Endothelial cell of umbilical vein (primary cell): ENCODE data around the gene CCDC12. TPM values are rescaled to one million over a fixed set of nuclear protein-coding genes. Genes with fewer than 3 reads are reported as not detected.

Experiments used
- BruUV-seq: library from RNA; stranded (reverse); fragments of 400-500 nt; replicated peaks from 2 replicates; lab custom pipeline; 2021; lab: Mats Ljungman, UMichigan
- CTCF ChIA-PET: fragments of 300-600, 350-600 bp; sonication (Branson Sonifier 250); formaldehyde crosslinking; loops from one replicate; lab custom pipeline; 2021; ENCODE audit warnings: antibody characterized with exemption, inconsistent platforms; lab: Charles Lee
- POLR2A ChIA-PET: fragments of 300-600, 350-600 bp; sonication (Branson Sonifier 250); formaldehyde crosslinking; loops from one replicate; lab custom pipeline; 2021; ENCODE audit warnings: antibody characterized with exemption, inconsistent platforms; lab: Charles Lee
- DNase-seq: peaks from one replicate; pipeline ENCODE4 v3.0.0-alpha.2; 2011; ENCODE audit warnings: low read depth, low spot score
- FAIRE-seq: peaks from 2 replicates; lab custom pipeline; 2011; peaks lifted over from hg19 to GRCh38; lab: Jason Lieb, UNC
- H2AFZ ChIP-seq: 2 replicates; pipeline ENCODE4 v1.6.0; 2012; ENCODE audit warnings: low read depth, low read length, control low read depth, inconsistent platforms
- H3K27ac ChIP-seq: 2 replicates; pipeline ENCODE4 v1.5.1; 2011; ENCODE audit warnings: low read depth, mild to moderate bottlenecking, control low read depth, low read length, moderate library complexity; ENCODE audit not compliant: insufficient read depth
- H3K27me3 ChIP-seq, 2 experiments: 2 replicates each; pipeline versions ENCODE4 v1.6.0 to v1.6.1; 2011; ENCODE audit warnings: low read length in 2 of 2, mixed read lengths in 1 of 2; ENCODE audit not compliant: control insufficient read depth in 2 of 2, insufficient read depth in 2 of 2
- H3K36me3 ChIP-seq, 2 experiments: 2 replicates in 1 of 2; 3 replicates in 1 of 2; pipeline ENCODE4 v1.5.1; 2011; ENCODE audit warnings: low read length in 2 of 2, mild to moderate bottlenecking in 1 of 2, moderate library complexity in 1 of 2; ENCODE audit not compliant: control insufficient read depth in 2 of 2, insufficient read depth in 2 of 2; ENCODE audit errors: extremely low read depth in 1 of 2
- H3K4me1 ChIP-seq: 3 replicates; pipeline ENCODE4 v1.5.1; 2011; ENCODE audit warnings: mild to moderate bottlenecking, low read length; ENCODE audit not compliant: control insufficient read depth, insufficient read depth; ENCODE audit errors: extremely low read depth
- H3K4me2 ChIP-seq: 2 replicates; pipeline ENCODE4 v1.6.1; 2011; ENCODE audit warnings: low read length, control low read depth, mixed read lengths; ENCODE audit not compliant: insufficient read depth
- H3K4me3 ChIP-seq, 3 experiments: fragments of 200-600 bp in 1 of 3; sonication (generic), shearing (Covaris generic) in 1 of 3; replicated peaks in 1 of 3; 2 replicates each; pipeline ENCODE4 v1.5.1; 2011 to 2016; ENCODE audit warnings: control low read depth in 3 of 3, low read length in 3 of 3, mild to moderate bottlenecking in 2 of 3, inconsistent platforms in 1 of 3, low read depth in 1 of 3, moderate library complexity in 1 of 3; ENCODE audit not compliant: insufficient read depth in 1 of 3
- H3K79me2 ChIP-seq: 2 replicates; pipeline ENCODE4 v1.6.0; 2012; ENCODE audit warnings: low read length, inconsistent platforms; ENCODE audit not compliant: control insufficient read depth, insufficient read depth
- H3K9ac ChIP-seq: replicated peaks from 2 replicates; pipeline ENCODE3; 2011; ENCODE audit warnings: low read length, control low read depth; ENCODE audit not compliant: insufficient read depth; ENCODE audit errors: extremely low read depth
- H3K9me1 ChIP-seq: replicated peaks from 3 replicates; pipeline ENCODE4 v1.6.0; 2011; ENCODE audit warnings: mild to moderate bottlenecking, low read length; ENCODE audit not compliant: control insufficient read depth, insufficient read depth; ENCODE audit errors: extremely low read depth
- H3K9me3 ChIP-seq: replicated peaks from 2 replicates; pipeline ENCODE4 v1.5.1; 2012; ENCODE audit warnings: low read length, inconsistent platforms; ENCODE audit not compliant: control insufficient read depth, insufficient read depth
- H4K20me1 ChIP-seq: replicated peaks from 2 replicates; pipeline ENCODE3; 2011; ENCODE audit warnings: mild to moderate bottlenecking, low read length; ENCODE audit not compliant: control insufficient read depth, insufficient read depth; ENCODE audit errors: extremely low read depth
- EZH2 ChIP-seq: IDR thresholded peaks from 2 replicates; pipeline ENCODE4 v1.6.1; 2012; ENCODE audit warnings: borderline replicate concordance, low read depth, mild to moderate bottlenecking, moderate library complexity, low read length, inconsistent platforms; ENCODE audit not compliant: severe bottlenecking
- FOS ChIP-seq: IDR thresholded peaks from 2 replicates; pipeline ENCODE4 v1.6.1; 2011; ENCODE audit warnings: mild to moderate bottlenecking, low read length, moderate library complexity, borderline replicate concordance; ENCODE audit not compliant: insufficient read depth
- GATA2 ChIP-seq: IDR thresholded peaks from 2 replicates; pipeline ENCODE4 v1.7.0; 2011; ENCODE audit warnings: low read depth, mild to moderate bottlenecking, moderate library complexity, mixed read lengths, low read length; ENCODE audit not compliant: insufficient read length, insufficient read depth
- JUN ChIP-seq: IDR thresholded peaks from 2 replicates; pipeline ENCODE4 v1.6.1; 2011; ENCODE audit warnings: borderline replicate concordance, low read depth; ENCODE audit not compliant: insufficient read length, insufficient read depth
- MYC ChIP-seq: IDR thresholded peaks from one replicate; pipeline ENCODE4 v1.6.1; 2011; ENCODE audit warnings: mild to moderate bottlenecking, low read depth, low read length
- POLR2A ChIP-seq: IDR thresholded peaks from 2 replicates; pipeline ENCODE4 v1.6.1; 2012; ENCODE audit warnings: low read depth, mild to moderate bottlenecking, control low read depth, low read length
- POLR2AphosphoS5 ChIP-seq: IDR thresholded peaks from 2 replicates; pipeline ENCODE4 v1.6.1; 2012; ENCODE audit warnings: low read depth, mild to moderate bottlenecking, control low read depth, low read length, moderate library complexity; ENCODE audit not compliant: insufficient read depth
- dilution Hi-C: fragments of 300-500 bp; cut with MboI; formaldehyde crosslinking; loops from one replicate; pipeline ENCODE4 v1.15.0; 2019; ENCODE audit warnings: low sequenced_read_pairs; ENCODE audit not compliant: extremely low pct_ligation_motif_present
- intact Hi-C: fragments of 100-400 bp; cut with micrococcal nuclease; formaldehyde crosslinking; loops from one replicate; pipeline ENCODE4 v1.10.0; 2022
- polyA plus RNA-seq, 4 experiments: library from polyadenylated mRNA; depleted of rRNA in 3 of 4; stranded (reverse) in 3 of 4; unstranded in 1 of 4; fragments of >200 nt; gene quantifications; 2 replicates each; pipeline versions ENCODE4 v1.2.1 to v1.2.3, GENCODE V29; 2011 to 2012; ENCODE audit warnings: missing spikeins in 1 of 4
- total RNA-seq: library from RNA; stranded (reverse); gene quantifications from 2 replicates; pipeline ENCODE4 v1.2.3, GENCODE V29; 2021
- TF ChIP-seq, protein P1 (sequence below), 2 donors: IDR thresholded peaks; 1 replicate in 1 of 2; 2 replicates in 1 of 2; pipeline ENCODE4 v1.5.1; 2011; ENCODE audit warnings: low read length in 2 of 2, mild to moderate bottlenecking in 2 of 2, moderate library complexity in 2 of 2, control low read depth in 1 of 2, inconsistent platforms in 1 of 2, low read depth in 1 of 2; ENCODE audit not compliant: insufficient read depth in 1 of 2; ENCODE audit errors: extremely low read depth in 1 of 2
- TF ChIP-seq, protein P2 (sequence below): IDR thresholded peaks from 2 replicates; pipeline ENCODE4 v1.6.1; 2011; ENCODE audit not compliant: insufficient read depth, insufficient read length

CCDC12 gene
- total and polyA plus RNA-seq, 2 donors (not counting 3 experiments of a cell fraction or from before 2014, with no cell fraction given): 35.1 to 50.5 TPM

DNA sequence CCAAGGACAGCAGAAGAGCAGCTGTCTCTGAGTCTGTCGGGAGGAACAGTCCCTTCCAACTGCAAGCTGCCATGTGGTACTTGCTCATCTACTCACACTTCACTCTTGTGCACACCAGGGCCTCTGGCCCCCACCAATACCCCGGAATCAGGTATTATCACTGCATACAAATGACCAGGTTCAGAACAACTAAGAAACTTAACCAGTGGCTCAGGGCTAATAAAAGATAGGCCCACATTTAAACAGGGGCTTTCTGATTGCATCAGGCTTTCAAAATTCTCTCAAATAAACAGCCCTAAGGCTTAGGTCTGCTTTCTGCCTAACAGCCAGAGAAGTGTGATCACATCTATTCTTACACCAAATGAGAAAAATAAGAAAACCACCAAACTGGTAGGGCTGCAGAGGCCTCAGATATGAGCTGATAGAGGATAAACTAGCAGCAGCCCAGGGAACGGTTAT lies 20.7 kb downstream of the CCDC12 start:
- Histone ChIP-seq H4K20me1 (no peaks in the 10 kb centered on the region), H3K27ac (no peak overlapping the region), H3K4me2 (no peak overlapping the region), H3K9ac (no peak overlapping the region), H3K79me2 (peaks cover 90% of the 10 kb centered on the region), H3K9me1 (no peaks in the 10 kb centered on the region), H3K9me3 (no peaks in the 10 kb centered on the region), H3K27me3 (no peaks in the 10 kb centered on the region), H3K4me1 (peaks cover 29% of the 10 kb centered on the region), H2AFZ (no peak overlapping the region), H3K4me3 (no peak overlapping the region), H3K36me3 (no peaks in the 10 kb centered on the region)
- no peak for DNase-seq
- ChIA-PET CTCF (interaction anchor here (0.9 kb wide), 1 partner anchor 20 kb away, joined by 3 read pairs; no protein-coding TSS in a partner anchor), POLR2A (no interaction called here)
- no TSS peak for BruUV-seq
- no peak for FAIRE-seq
- intact Hi-C loops: no loop called here
- no peak for TF ChIP-seq MYC
- TF ChIP-seq POLR2A: no peak
- no peak for TF ChIP-seq JUN
- no peak for TF ChIP-seq POLR2AphosphoS5
- no peak for TF ChIP-seq EZH2
- dilution Hi-C loops: no loop called here

DNA sequence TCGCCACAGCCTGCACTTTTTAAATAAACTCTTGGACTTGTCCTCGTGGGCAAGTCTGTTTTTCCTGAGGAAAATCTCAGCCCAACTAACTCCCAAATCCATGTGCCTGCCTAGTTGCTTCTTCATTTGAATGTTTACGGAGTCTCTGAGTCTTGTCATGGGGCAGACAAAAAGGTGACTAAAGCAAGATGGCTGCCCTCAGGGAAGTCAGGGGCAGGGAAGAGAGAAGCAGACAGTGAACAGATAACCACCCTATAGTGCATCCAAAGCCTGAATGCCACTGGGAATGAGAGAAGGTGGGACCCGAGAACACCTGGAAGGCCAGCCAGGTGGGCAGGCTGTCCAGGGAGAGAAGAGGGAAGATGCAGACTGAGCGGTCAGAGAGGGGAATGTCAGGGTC lies 21.4 kb downstream of the CCDC12 start:
- TF ChIP-seq EZH2 (no peak), FOS (no peak), POLR2AphosphoS5 (no peak), MYC (no peak), POLR2A (no peak), GATA2 (no peak), JUN (no peak)
- TF ChIP-seq, protein P1, sequence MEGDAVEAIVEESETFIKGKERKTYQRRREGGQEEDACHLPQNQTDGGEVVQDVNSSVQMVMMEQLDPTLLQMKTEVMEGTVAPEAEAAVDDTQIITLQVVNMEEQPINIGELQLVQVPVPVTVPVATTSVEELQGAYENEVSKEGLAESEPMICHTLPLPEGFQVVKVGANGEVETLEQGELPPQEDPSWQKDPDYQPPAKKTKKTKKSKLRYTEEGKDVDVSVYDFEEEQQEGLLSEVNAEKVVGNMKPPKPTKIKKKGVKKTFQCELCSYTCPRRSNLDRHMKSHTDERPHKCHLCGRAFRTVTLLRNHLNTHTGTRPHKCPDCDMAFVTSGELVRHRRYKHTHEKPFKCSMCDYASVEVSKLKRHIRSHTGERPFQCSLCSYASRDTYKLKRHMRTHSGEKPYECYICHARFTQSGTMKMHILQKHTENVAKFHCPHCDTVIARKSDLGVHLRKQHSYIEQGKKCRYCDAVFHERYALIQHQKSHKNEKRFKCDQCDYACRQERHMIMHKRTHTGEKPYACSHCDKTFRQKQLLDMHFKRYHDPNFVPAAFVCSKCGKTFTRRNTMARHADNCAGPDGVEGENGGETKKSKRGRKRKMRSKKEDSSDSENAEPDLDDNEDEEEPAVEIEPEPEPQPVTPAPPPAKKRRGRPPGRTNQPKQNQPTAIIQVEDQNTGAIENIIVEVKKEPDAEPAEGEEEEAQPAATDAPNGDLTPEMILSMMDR (IDR thresholded peaks at IDR 0.05; ENCODE audit: extremely low read depth in 1 of 2, insufficient read depth in 1 of 2, low read depth in 1 of 2, low read length in 2 of 2): no peak
- TF ChIP-seq, protein P2, sequence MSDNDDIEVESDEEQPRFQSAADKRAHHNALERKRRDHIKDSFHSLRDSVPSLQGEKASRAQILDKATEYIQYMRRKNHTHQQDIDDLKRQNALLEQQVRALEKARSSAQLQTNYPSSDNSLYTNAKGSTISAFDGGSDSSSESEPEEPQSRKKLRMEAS: no peak
- H3K27me3 ChIP-seq: no peaks in the 10 kb centered on the region
- H4K20me1 ChIP-seq: no peaks in the 10 kb centered on the region
- H3K9me3 ChIP-seq: no peaks in the 10 kb centered on the region
- H3K27ac ChIP-seq: no peak overlapping the region
- dilution Hi-C loops: no loop called here
- intact Hi-C loops: no loop called here
- no peak overlapping the region for H2AFZ ChIP-seq
- H3K79me2 ChIP-seq: peaks cover 92% of the 10 kb centered on the region
- ChIA-PET POLR2A (no interaction called here), CTCF (no interaction called here)
- DNase-seq (no peak), FAIRE-seq (no peak)
- H3K4me1 ChIP-seq: peaks cover 29% of the 10 kb centered on the region
- H3K9me1 ChIP-seq: no peaks in the 10 kb centered on the region
- no peaks in the 10 kb centered on the region for H3K36me3 ChIP-seq
- no peak overlapping the region for H3K4me2 ChIP-seq
- BruUV-seq: no TSS peak
- H3K4me3 ChIP-seq: no peak overlapping the region
- no peak overlapping the region for H3K9ac ChIP-seq
